HepG2 (cell line): ENCODE results near the gene AKIRIN1. TPM values are rescaled to one million over a fixed set of nuclear protein-coding genes. Genes with fewer than 3 reads are reported as not detected.

Experiments used
- ATAC-seq: fragments of 200-7000 bp; cut with Tn5 transposase; 3 replicates; pipeline ENCODE4 v1.9.1; 2020; ENCODE audit warnings: mild to moderate bottlenecking, moderate library complexity
- BruUV-seq: library from RNA; stranded (reverse); fragments of 400-500 nt; replicated peaks from 2 replicates; lab custom pipeline; 2021; lab: Mats Ljungman, UMichigan
- CTCF ChIA-PET: fragments of 300-600 bp; formaldehyde crosslinking; extraction: SDS; loops from one replicate; lab custom pipeline; 2021; ENCODE audit warnings: low total read pairs, inconsistent platforms, low intra/inter-chr PET ratio; lab: Yijun Ruan, JAX
- POLR2A ChIA-PET: fragments of 350-600 bp; sonication (Branson Sonifier 250); formaldehyde crosslinking; loops from one replicate; lab custom pipeline; 2020; ENCODE audit warnings: antibody characterized with exemption, inconsistent platforms; lab: Yijun Ruan, JAX
- DNase-seq: peaks from one replicate; pipeline ENCODE4 v3.0.0-alpha.2; 2015; ENCODE audit warnings: low spot score
- FAIRE-seq: peaks from 3 replicates; lab custom pipeline; 2011; peaks lifted over from hg19 to GRCh38; lab: Jason Lieb, UNC
- H2AFZ ChIP-seq: one replicate; pipeline ENCODE4 v1.6.1; 2011; ENCODE audit warnings: low read length, inconsistent platforms
- H3K27ac ChIP-seq: fragments of 300-600 bp; 3 replicates; pipeline ENCODE4 v1.8.0; 2011; ENCODE audit warnings: mixed run types, mild to moderate bottlenecking, mixed read lengths, low read length, inconsistent platforms; ENCODE audit not compliant: insufficient read depth; ENCODE audit errors: extremely low read length
- H3K27me3 ChIP-seq, 2 experiments: fragments of 200-600 bp in 1 of 2; 2 replicates in 1 of 2; 3 replicates in 1 of 2; pipeline versions ENCODE4 v1.6.0 to v1.8.0; 2011; ENCODE audit warnings: low read length in 2 of 2, mild to moderate bottlenecking in 2 of 2, moderate library complexity in 2 of 2, inconsistent platforms in 1 of 2; ENCODE audit not compliant: insufficient read depth in 2 of 2, control insufficient read depth in 1 of 2
- H3K36me3 ChIP-seq, 2 experiments: fragments of 200-600 bp in 1 of 2; replicated peaks in 1 of 2; 2 replicates in 1 of 2; 3 replicates in 1 of 2; pipeline versions ENCODE4 v1.5.1 to v1.8.0; 2011; ENCODE audit warnings: low read length in 2 of 2, inconsistent platforms in 1 of 2; ENCODE audit not compliant: insufficient read depth in 2 of 2, control insufficient read depth in 1 of 2
- H3K4me1 ChIP-seq: 2 replicates; pipeline ENCODE4 v1.5.1; 2012; ENCODE audit warnings: low read length, inconsistent platforms; ENCODE audit not compliant: insufficient read depth
- H3K4me2 ChIP-seq: 2 replicates; pipeline ENCODE4 v1.6.0; 2011; ENCODE audit warnings: low read depth, low read length, inconsistent platforms
- H3K4me3 ChIP-seq, 3 experiments: fragments of 200-600 bp in 1 of 3; sonication (generic), shearing (Covaris generic) in 1 of 3; replicated peaks in 1 of 3; 2 replicates each; pipeline ENCODE4 v1.5.1; 2011 to 2016; ENCODE audit warnings: low read length in 3 of 3, inconsistent platforms in 2 of 3, low read depth in 2 of 3, mild to moderate bottlenecking in 2 of 3, control low read depth in 1 of 3, mixed read lengths in 1 of 3; ENCODE audit not compliant: insufficient read depth in 1 of 3
- H3K79me2 ChIP-seq: one replicate; pipeline ENCODE4 v1.6.1; 2011; ENCODE audit warnings: low read length, inconsistent platforms; ENCODE audit not compliant: insufficient read depth
- H3K9ac ChIP-seq: 2 replicates; pipeline ENCODE4 v1.6.0; 2011; ENCODE audit warnings: mild to moderate bottlenecking, low read depth, low read length, inconsistent platforms; ENCODE audit not compliant: insufficient read depth
- H3K9me3 ChIP-seq: 2 replicates; pipeline ENCODE4 v1.5.1; 2012; ENCODE audit warnings: mild to moderate bottlenecking, low read length
- H4K20me1 ChIP-seq: 2 replicates; pipeline ENCODE4 v1.6.0; 2011; ENCODE audit warnings: inconsistent platforms, mild to moderate bottlenecking, low read length, moderate library complexity; ENCODE audit not compliant: insufficient read depth
- ARID2 ChIP-seq: sonication (generic); formaldehyde crosslinking; IDR thresholded peaks from 2 replicates; pipeline ENCODE4 v1.8.1; 2022; ENCODE audit warnings: mild to moderate bottlenecking, missing genetic modification reagents, borderline replicate concordance
- CEBPB ChIP-seq: IDR thresholded peaks from 2 replicates; pipeline ENCODE4 v1.6.1; 2011; ENCODE audit warnings: low read depth, low read length, improper control_type of control experiment, borderline replicate concordance
- ELF4 ChIP-seq: sonication (generic); formaldehyde crosslinking; IDR thresholded peaks from 2 replicates; pipeline ENCODE4 v1.5.0; 2020; ENCODE audit warnings: missing genetic modification reagents, mild to moderate bottlenecking, moderate library complexity, borderline replicate concordance
- RBFOX2 ChIP-seq: fragments of 200-400 bp; formaldehyde crosslinking; IDR thresholded peaks from 2 replicates; pipeline ENCODE4 v1.6.1; 2017; ENCODE audit warnings: low read depth, mild to moderate bottlenecking, low read length
- ZNF124 ChIP-seq: sonication (generic); formaldehyde crosslinking; IDR thresholded peaks from 2 replicates; pipeline ENCODE4 v1.4.0; 2020; ENCODE audit warnings: missing genetic modification reagents
- ZNF17 ChIP-seq: sonication (generic); formaldehyde crosslinking; IDR thresholded peaks from 2 replicates; pipeline ENCODE4 v1.5.0; 2020; ENCODE audit warnings: mild to moderate bottlenecking, missing genetic modification reagents
- ZNF20 ChIP-seq: sonication (generic); formaldehyde crosslinking; IDR thresholded peaks from 2 replicates; pipeline ENCODE4 v1.4.0; 2020; ENCODE audit warnings: mild to moderate bottlenecking, moderate library complexity, missing genetic modification reagents
- ZNF75D ChIP-seq: sonication (generic); formaldehyde crosslinking; IDR thresholded peaks from 2 replicates; pipeline ENCODE4 v1.8.1; 2023; ENCODE audit warnings: missing genetic modification reagents, mild to moderate bottlenecking, borderline replicate concordance
- WGBS: methylation state at CpG from one replicate; pipeline ENCODE4 v1.1.6; 2017; ENCODE audit warnings: low lambda C conversion rate; 5-methylcytosine and 5-hydroxymethylcytosine counted together
- in situ Hi-C: cut with HindIII; loops from 2 replicates; pipeline ENCODE4 v1.10.0; 2017; ENCODE audit warnings: low pct_unique_long_range_greater_than_20kb; ENCODE audit not compliant: extremely low pct_ligation_motif_present
- intact Hi-C: fragments of 100-400 bp; cut with micrococcal nuclease; formaldehyde crosslinking; loops from one replicate; pipeline ENCODE4 v1.10.0; 2022; ENCODE audit not compliant: unreplicated experiment
- polyA plus RNA-seq, 8 experiments: library from polyadenylated mRNA; depleted of rRNA in 3 of 8; stranded (reverse) in 7 of 8; unstranded in 1 of 8; fragments of >200 nt; fragmentation: Illumina TruSeq in 4 of 8; extraction: Trizol in 4 of 8; gene quantifications; 2 replicates each; pipeline versions ENCODE4 v1.2.1 to v1.2.3, GENCODE V29; 2011 to 2016; ENCODE audit warnings: low read depth in 4 of 8, missing spikeins in 1 of 8, mixed read lengths in 1 of 8; ENCODE audit not compliant: insufficient read depth in 1 of 8
- total RNA-seq, 5 experiments: library from RNA; depleted of rRNA; stranded (reverse); fragments of >200 nt; fragmentation: Illumina TruSeq; extraction: Trizol; gene quantifications; 2 replicates each; pipeline ENCODE4 v1.2.3, GENCODE V29; 2016; ENCODE audit warnings: low read depth in 1 of 5
- TF ChIP-seq, protein P1 (sequence below): sonication (generic); formaldehyde crosslinking; IDR thresholded peaks from 2 replicates; pipeline ENCODE4 v1.4.0; 2020; ENCODE audit warnings: missing genetic modification reagents, borderline replicate concordance
- TF ChIP-seq, protein P2 (sequence below): sonication (generic); formaldehyde crosslinking; IDR thresholded peaks from 2 replicates; pipeline ENCODE4 v1.5.1; 2020; ENCODE audit warnings: mild to moderate bottlenecking, missing genetic modification reagents, moderate library complexity

The AKIRIN1 gene
- total and polyA plus RNA-seq, 2 of the 13 experiments (the other 11 are each of a cell fraction or from before 2014, with no cell fraction given), result 123 to 157 TPM

DNA sequence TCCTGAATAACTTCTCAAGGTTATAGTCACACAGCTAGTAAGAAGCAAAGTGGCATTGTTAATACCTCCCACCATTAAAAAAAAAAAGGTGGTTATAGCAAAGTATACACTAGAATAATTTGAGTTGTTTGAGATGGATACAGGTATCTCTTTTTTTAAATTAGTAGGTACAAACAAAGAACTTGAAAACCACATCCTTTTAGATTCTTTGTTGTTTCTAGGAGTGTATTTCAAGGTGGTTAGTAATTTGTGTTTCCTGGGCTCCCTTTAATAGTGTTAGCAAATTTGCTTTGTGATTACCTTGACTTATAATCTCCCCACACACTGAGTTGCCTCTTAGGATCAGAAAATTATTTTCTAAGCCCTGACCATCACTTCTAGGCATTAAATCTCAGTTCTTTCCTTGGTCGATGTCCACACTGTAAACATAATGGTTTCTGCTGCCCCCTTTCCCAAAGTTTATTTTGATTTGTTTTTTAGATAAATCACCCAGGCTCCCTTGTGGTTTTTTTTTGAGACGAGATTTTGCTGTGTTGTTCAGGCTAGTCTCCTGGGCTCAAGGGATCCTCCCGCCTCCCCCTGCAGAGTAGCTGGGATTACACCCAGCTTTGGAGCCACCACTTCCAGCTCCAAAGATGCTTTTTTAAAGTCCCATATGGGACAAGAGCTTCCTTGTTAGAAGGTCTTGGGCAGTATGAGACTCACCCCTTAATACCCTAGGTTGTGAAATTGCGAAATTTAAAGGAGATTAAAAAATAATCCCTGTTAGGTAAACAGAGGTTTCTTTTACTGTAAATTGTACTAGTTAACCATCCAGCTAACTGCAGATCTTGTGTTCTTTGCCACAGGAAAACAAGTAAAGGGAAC lies 6.2 kb downstream of the AKIRIN1 start:
- in situ Hi-C loops, result no loop called here
- H3K4me2 ChIP-seq, result peak overlapping the region; percentile 25

DNA sequence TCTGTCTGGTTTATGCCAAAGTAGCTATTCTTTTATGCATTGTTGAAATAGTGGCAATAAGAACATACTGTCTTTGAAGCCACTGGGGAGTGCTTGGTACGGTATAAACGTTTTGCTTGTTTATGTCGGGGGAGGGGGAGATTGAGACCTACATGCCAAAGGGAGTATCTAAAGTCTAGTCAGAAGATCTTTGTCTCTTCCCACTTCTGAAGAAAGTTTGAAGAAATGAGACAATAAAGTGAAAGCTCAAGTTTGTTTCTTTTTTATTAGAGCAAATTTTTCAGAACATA lies 6.8 kb downstream of the AKIRIN1 start:
- Histone ChIP-seq H3K9ac (no peak overlapping the region), H3K27ac (no peak overlapping the region), H3K36me3 (peaks cover 17 to 72% of the 10 kb centered on the region in 2 experiments), H3K4me1 (peaks cover 90% of the 10 kb centered on the region), H3K27me3 (no peaks in the 10 kb centered on the region), H3K9me3 (no peaks in the 10 kb centered on the region)
- CTCF ChIA-PET, result no interaction called here
- POLR2A ChIA-PET, result interaction anchor here (0.6 to 1.8 kb wide), 4 partner anchors 19 to 109 kb away, joined by 3 to 4 read pairs (median 4); partner anchors contain the start of gene NDUFS5
- BruUV-seq, result no TSS peak
- no peak for DNase-seq
- TF ChIP-seq, protein P1, sequence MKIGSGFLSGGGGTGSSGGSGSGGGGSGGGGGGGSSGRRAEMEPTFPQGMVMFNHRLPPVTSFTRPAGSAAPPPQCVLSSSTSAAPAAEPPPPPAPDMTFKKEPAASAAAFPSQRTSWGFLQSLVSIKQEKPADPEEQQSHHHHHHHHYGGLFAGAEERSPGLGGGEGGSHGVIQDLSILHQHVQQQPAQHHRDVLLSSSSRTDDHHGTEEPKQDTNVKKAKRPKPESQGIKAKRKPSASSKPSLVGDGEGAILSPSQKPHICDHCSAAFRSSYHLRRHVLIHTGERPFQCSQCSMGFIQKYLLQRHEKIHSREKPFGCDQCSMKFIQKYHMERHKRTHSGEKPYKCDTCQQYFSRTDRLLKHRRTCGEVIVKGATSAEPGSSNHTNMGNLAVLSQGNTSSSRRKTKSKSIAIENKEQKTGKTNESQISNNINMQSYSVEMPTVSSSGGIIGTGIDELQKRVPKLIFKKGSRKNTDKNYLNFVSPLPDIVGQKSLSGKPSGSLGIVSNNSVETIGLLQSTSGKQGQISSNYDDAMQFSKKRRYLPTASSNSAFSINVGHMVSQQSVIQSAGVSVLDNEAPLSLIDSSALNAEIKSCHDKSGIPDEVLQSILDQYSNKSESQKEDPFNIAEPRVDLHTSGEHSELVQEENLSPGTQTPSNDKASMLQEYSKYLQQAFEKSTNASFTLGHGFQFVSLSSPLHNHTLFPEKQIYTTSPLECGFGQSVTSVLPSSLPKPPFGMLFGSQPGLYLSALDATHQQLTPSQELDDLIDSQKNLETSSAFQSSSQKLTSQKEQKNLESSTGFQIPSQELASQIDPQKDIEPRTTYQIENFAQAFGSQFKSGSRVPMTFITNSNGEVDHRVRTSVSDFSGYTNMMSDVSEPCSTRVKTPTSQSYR, result peak; percentile 81
- TF ChIP-seq, protein P2, sequence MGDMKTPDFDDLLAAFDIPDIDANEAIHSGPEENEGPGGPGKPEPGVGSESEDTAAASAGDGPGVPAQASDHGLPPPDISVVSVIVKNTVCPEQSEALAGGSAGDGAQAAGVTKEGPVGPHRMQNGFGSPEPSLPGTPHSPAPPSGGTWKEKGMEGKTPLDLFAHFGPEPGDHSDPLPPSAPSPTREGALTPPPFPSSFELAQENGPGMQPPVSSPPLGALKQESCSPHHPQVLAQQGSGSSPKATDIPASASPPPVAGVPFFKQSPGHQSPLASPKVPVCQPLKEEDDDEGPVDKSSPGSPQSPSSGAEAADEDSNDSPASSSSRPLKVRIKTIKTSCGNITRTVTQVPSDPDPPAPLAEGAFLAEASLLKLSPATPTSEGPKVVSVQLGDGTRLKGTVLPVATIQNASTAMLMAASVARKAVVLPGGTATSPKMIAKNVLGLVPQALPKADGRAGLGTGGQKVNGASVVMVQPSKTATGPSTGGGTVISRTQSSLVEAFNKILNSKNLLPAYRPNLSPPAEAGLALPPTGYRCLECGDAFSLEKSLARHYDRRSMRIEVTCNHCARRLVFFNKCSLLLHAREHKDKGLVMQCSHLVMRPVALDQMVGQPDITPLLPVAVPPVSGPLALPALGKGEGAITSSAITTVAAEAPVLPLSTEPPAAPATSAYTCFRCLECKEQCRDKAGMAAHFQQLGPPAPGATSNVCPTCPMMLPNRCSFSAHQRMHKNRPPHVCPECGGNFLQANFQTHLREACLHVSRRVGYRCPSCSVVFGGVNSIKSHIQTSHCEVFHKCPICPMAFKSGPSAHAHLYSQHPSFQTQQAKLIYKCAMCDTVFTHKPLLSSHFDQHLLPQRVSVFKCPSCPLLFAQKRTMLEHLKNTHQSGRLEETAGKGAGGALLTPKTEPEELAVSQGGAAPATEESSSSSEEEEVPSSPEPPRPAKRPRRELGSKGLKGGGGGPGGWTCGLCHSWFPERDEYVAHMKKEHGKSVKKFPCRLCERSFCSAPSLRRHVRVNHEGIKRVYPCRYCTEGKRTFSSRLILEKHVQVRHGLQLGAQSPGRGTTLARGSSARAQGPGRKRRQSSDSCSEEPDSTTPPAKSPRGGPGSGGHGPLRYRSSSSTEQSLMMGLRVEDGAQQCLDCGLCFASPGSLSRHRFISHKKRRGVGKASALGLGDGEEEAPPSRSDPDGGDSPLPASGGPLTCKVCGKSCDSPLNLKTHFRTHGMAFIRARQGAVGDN (CRISPR knock-in tag), result no peak
- TF ChIP-seq, all 625 proteins: peak for 1
- in situ Hi-C loops (no loop called here), intact Hi-C loops (no loop called here)
- 71% methylated on average over 3 of the region's 3 CpGs for WGBS
- Histone ChIP-seq H3K4me3 (no peak overlapping the region), H2AFZ (no peak overlapping the region), H3K79me2 (peaks cover 67% of the 10 kb centered on the region), H3K4me2 (peak overlapping the region; percentile 25; the same call in 1 of the 2 replicates), H4K20me1 (peaks cover 53% of the 10 kb centered on the region)
- ATAC-seq (no peak), FAIRE-seq (no peak)

More for the DNA sequence above, 6.2 kb downstream of the AKIRIN1 start:
- H4K20me1 ChIP-seq, result peaks cover 58% of the 10 kb centered on the region
- H3K36me3 ChIP-seq, result peaks cover 16 to 67% of the 10 kb centered on the region in 2 experiments
- intact Hi-C loops, result no loop called here
- peak overlapping the region; percentile 1 for H3K27ac ChIP-seq
- no peaks in the 10 kb centered on the region for H3K27me3 ChIP-seq
- FAIRE-seq, result no peak
- no peaks in the 10 kb centered on the region for H3K9me3 ChIP-seq
- no peak overlapping the region for H3K9ac ChIP-seq
- ATAC-seq, result no peak
- peaks cover 92% of the 10 kb centered on the region for H3K4me1 ChIP-seq
- 87% methylated on average over 4 of the region's 4 CpGs for WGBS
- POLR2A ChIA-PET, result interaction anchor here (0.6 to 1.8 kb wide), 5 partner anchors 19 to 108 kb away, joined by 3 to 4 read pairs (median 3); partner anchors contain the start of gene NDUFS5
- no peak overlapping the region for H2AFZ ChIP-seq
- H3K4me3 ChIP-seq, result no peak overlapping the region
- DNase-seq, result no peak
- peak; percentile 19; the same call in 1 of the 2 replicates for TF ChIP-seq RBFOX2
- TF ChIP-seq ZNF75D (CRISPR knock-in tag), result no peak
- no peak for TF ChIP-seq ZNF17 (CRISPR knock-in tag)
- no peak for TF ChIP-seq ZNF124
- TF ChIP-seq ZNF20 (CRISPR knock-in tag), result no peak
- 0 out of 2 replicates have a peak, but pooled peaks have one; percentile 48 for TF ChIP-seq ARID2 (CRISPR knock-in tag)
- TF ChIP-seq ELF4 (CRISPR knock-in tag), result no peak
- 0 out of 2 replicates have a peak, but pooled peaks have one; percentile 38 for TF ChIP-seq CEBPB
- CTCF ChIA-PET, result no interaction called here
- H3K79me2 ChIP-seq, result peaks cover 73% of the 10 kb centered on the region
- BruUV-seq, result no TSS peak
